Ishikawa (cell line): ENCODE data around the gene ALPP.

Source experiments
- RAD21 ChIP-seq: IDR thresholded peaks from 2 replicates; pipeline ENCODE4 v1.6.1; 2012; ENCODE audit warnings: low read depth
- ZBTB7A ChIP-seq: IDR thresholded peaks from 2 replicates; pipeline ENCODE4 v1.6.1; 2012; ENCODE audit warnings: low read depth

GRCh38 chr2:232362174-232362900, 16.2 kb upstream of the ALPP start:
- no peak for TF ChIP-seq ZBTB7A
- TF ChIP-seq RAD21 = no peak
